HG02938 (cell line): Measurements from ENCODE around the gene MICALL1.
"Not testable (repeated sequence)": the region's sequence is repeated elsewhere in the genome, so short reads cannot be mapped to it uniquely, and the experiment has no call there.

Experiments
- ATAC-seq: cut with Tn5 transposase; IDR thresholded peaks from one replicate; pipeline ENCODE4 v1.9.1; 2021; ENCODE audit warnings: mild to moderate bottlenecking, moderate library complexity; ENCODE audit not compliant: unreplicated experiment

Gene MICALL1

GRCh38 chr22:37955825-37956397, 49.8 kb downstream of the MICALL1 start:
- not testable (repeated sequence) for ATAC-seq

- no peak for ATAC-seq
Observed at GRCh38 chr22:37957232-37957631, 51.1 kb downstream of the MICALL1 start.

GRCh38 chr22:37959231-37959825, 53.2 kb downstream of the MICALL1 start:
- ATAC-seq, result no peak

GRCh38 chr22:37961062-37961461, 55.0 kb downstream of the MICALL1 start:
- ATAC-seq, result no peak

GRCh38 chr22:37965940-37966664, 60.0 kb downstream of the MICALL1 start:
- ATAC-seq, result no peak

GRCh38 chr22:37967147-37967546, 61.0 kb downstream of the MICALL1 start:
- no peak for ATAC-seq

GRCh38 chr22:37967637-37968451, 61.7 kb downstream of the MICALL1 start:
- ATAC-seq, result no peak

GRCh38 chr22:37968452-37969251, 62.6 kb downstream of the MICALL1 start:
- no peak for ATAC-seq

GRCh38 chr22:37970864-37971263, 64.8 kb downstream of the MICALL1 start:
- ATAC-seq, result no peak

GRCh38 chr22:37971475-37972434, 65.7 kb downstream of the MICALL1 start:
- ATAC-seq, result no peak

- ATAC-seq, result no peak
Observed at GRCh38 chr22:37972527-37972926, 66.4 kb downstream of the MICALL1 start.

GRCh38 chr22:37973271-37974170, 67.4 kb downstream of the MICALL1 start:
- ATAC-seq, result no peak

- ATAC-seq, result no peak
Observed at GRCh38 chr22:37975153-37975552, 69.1 kb downstream of the MICALL1 start.

GRCh38 chr22:37976022-37976421, 69.9 kb downstream of the MICALL1 start:
- not testable (repeated sequence) for ATAC-seq

GRCh38 chr22:37976547-37976946, 70.5 kb downstream of the MICALL1 start:
- ATAC-seq, result no peak

- no peak for ATAC-seq
Observed at GRCh38 chr22:37979782-37980181, 73.7 kb downstream of the MICALL1 start.

GRCh38 chr22:37981282-37982011, 75.3 kb downstream of the MICALL1 start:
- ATAC-seq, result no peak
